GM12873 (cell line): ENCODE results near the gene SLC24A3.

ENCODE experiments used
- TF ChIP-seq, protein P1 (sequence below): IDR thresholded peaks from 2 replicates; pipeline ENCODE4 v1.5.1; 2012; ENCODE audit warnings: low read depth, mild to moderate bottlenecking, moderate library complexity, low read length, control low read depth; ENCODE audit not compliant: insufficient read depth; ENCODE audit errors: missing control alignments

The SLC24A3 gene

GRCh38 chr20:19682249-19682648 is 469.8 kb downstream of the SLC24A3 start:
- TF ChIP-seq, protein P1, sequence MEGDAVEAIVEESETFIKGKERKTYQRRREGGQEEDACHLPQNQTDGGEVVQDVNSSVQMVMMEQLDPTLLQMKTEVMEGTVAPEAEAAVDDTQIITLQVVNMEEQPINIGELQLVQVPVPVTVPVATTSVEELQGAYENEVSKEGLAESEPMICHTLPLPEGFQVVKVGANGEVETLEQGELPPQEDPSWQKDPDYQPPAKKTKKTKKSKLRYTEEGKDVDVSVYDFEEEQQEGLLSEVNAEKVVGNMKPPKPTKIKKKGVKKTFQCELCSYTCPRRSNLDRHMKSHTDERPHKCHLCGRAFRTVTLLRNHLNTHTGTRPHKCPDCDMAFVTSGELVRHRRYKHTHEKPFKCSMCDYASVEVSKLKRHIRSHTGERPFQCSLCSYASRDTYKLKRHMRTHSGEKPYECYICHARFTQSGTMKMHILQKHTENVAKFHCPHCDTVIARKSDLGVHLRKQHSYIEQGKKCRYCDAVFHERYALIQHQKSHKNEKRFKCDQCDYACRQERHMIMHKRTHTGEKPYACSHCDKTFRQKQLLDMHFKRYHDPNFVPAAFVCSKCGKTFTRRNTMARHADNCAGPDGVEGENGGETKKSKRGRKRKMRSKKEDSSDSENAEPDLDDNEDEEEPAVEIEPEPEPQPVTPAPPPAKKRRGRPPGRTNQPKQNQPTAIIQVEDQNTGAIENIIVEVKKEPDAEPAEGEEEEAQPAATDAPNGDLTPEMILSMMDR: no peak

- TF ChIP-seq, protein P1: no peak
Measured at GRCh38 chr20:19683188-19683587, 470.7 kb downstream of the SLC24A3 start.

DNA sequence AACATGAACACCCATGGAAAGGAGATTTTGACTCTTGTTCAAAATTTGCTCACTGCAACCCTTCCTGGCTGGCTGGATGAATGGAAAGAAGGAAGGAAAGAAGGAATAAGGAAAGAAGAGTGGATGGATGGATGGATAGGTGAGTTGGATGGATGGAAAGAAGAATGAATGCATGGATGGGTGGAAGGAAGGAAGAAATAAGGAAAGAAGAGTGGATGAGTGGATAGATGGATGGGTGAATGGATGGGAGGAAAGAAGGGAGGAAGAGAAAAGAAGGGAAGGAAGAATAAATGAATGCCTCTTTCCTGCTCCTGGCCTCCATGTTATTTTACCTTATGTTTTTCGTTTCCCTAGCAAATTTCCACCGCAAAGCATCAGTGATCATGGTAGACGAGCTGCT is 471.4 kb downstream of the SLC24A3 start:
- TF ChIP-seq, protein P1: no peak

DNA sequence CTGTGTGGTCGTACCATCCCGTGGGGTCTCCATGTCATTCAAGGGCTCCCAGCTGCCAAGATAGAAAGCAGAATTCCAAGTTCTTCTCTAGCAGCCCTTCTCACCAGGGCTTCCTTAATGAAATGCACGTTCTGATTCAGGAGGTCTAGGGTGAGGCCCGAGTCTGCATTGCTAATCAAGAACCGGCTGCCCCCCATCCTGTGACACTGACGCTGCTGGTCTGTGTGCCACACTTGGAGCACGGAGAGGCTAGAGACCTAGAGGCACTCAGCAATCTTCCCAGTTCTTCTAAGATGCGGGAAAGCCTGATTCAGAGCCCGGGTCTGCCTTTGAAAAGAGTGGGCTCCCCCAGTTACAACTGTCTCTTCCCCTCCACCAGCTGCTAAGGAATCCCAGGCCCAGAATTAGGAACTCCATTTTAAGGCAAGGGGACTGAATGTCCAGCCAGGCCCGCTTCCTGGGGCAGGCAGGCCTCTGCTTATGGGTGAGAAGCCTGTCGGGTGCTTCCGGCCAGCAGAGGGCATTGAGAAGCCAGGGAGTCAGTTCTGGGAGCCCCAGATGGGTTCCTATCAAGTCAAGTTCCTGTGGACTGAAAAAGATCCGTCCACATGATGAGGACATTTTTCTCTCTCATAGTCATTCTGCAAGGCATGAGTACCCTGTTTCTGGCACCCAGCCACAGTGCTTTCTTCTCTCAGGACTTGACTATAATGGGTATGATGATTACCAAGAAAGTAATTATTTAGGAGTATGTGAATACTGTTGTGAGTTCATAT is 475.8 kb downstream of the SLC24A3 start:
- TF ChIP-seq, protein P1: peak; percentile 10

GRCh38 chr20:19690462-19690861 is 478.0 kb downstream of the SLC24A3 start:
- TF ChIP-seq, protein P1: no peak

DNA sequence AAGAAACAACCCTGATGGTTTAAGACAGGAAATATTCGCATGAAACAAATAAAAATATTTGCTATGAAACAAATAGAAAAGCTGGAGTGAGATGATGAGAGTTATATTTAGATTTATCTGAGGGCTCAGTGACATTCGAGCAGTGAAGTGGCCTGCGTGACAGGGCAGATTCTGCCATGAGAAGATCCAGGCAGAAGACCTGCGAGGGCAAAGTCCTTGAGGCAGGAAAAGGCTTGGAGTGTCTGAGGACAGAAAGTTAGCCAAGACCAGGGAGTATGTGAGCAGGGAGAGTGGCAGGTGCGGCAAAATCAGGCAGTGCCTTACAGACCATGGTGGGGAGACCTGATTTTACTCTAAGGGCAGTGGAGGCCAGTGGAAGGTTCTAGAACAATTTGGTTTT is 478.7 kb downstream of the SLC24A3 start:
- TF ChIP-seq, protein P1: no peak

- TF ChIP-seq, protein P1: no peak
Measured at GRCh38 chr20:19692100-19692499, 479.7 kb downstream of the SLC24A3 start.
